ENCODE data around the gene WFIKKN1.

WFIKKN1 gene

DNA sequence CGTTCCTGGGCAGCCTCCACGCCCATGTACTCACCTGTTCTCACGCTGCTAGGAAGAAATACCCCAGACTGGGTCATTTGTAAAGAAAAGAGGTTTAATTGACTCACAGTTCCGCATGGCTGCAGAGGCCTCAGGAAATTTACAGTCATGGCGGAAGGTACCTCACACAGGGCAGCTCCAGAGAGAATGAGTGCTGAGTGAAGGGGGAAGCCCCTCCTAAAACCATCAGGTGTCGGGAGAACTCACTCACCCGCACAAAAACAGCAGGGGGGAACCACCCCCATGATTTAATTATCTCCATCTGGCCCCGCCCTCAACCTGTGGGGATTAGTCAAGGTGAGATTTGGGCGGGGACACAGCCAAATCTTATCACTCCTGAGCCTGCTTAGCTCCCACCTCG is 22.8 kb upstream of the WFIKKN1 start:
- no peak for TF ChIP-seq EZH2phosphoT487 (IDR thresholded peaks at IDR 0.05; ENCODE audit: low read depth)
- TF ChIP-seq, protein P1, sequence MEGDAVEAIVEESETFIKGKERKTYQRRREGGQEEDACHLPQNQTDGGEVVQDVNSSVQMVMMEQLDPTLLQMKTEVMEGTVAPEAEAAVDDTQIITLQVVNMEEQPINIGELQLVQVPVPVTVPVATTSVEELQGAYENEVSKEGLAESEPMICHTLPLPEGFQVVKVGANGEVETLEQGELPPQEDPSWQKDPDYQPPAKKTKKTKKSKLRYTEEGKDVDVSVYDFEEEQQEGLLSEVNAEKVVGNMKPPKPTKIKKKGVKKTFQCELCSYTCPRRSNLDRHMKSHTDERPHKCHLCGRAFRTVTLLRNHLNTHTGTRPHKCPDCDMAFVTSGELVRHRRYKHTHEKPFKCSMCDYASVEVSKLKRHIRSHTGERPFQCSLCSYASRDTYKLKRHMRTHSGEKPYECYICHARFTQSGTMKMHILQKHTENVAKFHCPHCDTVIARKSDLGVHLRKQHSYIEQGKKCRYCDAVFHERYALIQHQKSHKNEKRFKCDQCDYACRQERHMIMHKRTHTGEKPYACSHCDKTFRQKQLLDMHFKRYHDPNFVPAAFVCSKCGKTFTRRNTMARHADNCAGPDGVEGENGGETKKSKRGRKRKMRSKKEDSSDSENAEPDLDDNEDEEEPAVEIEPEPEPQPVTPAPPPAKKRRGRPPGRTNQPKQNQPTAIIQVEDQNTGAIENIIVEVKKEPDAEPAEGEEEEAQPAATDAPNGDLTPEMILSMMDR (IDR thresholded peaks at IDR 0.05; ENCODE audit: low read depth, low read length): no peak
- H3K9ac ChIP-seq (ENCODE audit: low read length): no peak overlapping the region
- H3K27me3 ChIP-seq (ENCODE audit: low read depth, low read length): no peaks in the 10 kb centered on the region
- no peak overlapping the region for H3K4me3 ChIP-seq (ENCODE audit: low read length)
- H4K20me1 ChIP-seq (ENCODE audit: insufficient read depth, low read length): no peaks in the 10 kb centered on the region
- 0 out of 2 replicates have a peak, but pooled peaks cover 2% of the 10 kb centered on the region for H3K79me2 ChIP-seq (ENCODE audit: low read length)
- H3K27ac ChIP-seq (ENCODE audit: low read length): no peak overlapping the region
- no peaks in the 10 kb centered on the region for H3K9me3 ChIP-seq (ENCODE audit: insufficient read depth, low read length)
- peaks cover 3% of the 10 kb centered on the region for H3K36me3 ChIP-seq (replicated peaks; ENCODE audit: low read depth, low read length)
- H3K4me1 ChIP-seq (ENCODE audit: low read length): peaks cover 3% of the 10 kb centered on the region; the same call in 1 of the 2 replicates
- no peak overlapping the region for H3K4me2 ChIP-seq (ENCODE audit: low read length)
- H2AFZ ChIP-seq (ENCODE audit: low read depth, low read length): no peak overlapping the region

GRCh38 chr16:609316-609715 is 21.5 kb upstream of the WFIKKN1 start:
- H3K4me1 ChIP-seq (ENCODE audit: low read length): peaks cover 3% of the 10 kb centered on the region; the same call in 1 of the 2 replicates
- no peak overlapping the region for H3K9ac ChIP-seq (ENCODE audit: low read length)
- H3K79me2 ChIP-seq (ENCODE audit: low read length): 0 out of 2 replicates have a peak, but pooled peaks cover 2% of the 10 kb centered on the region
- H3K4me2 ChIP-seq (ENCODE audit: low read length): no peak overlapping the region
- H3K27ac ChIP-seq (ENCODE audit: low read length): no peak overlapping the region
- H3K9me3 ChIP-seq (ENCODE audit: insufficient read depth, low read length): no peaks in the 10 kb centered on the region
- TF ChIP-seq, protein P1 (IDR thresholded peaks at IDR 0.05; ENCODE audit: low read depth, low read length): no peak
- TF ChIP-seq EZH2phosphoT487 (IDR thresholded peaks at IDR 0.05; ENCODE audit: low read depth): no peak
- no peak overlapping the region for H3K4me3 ChIP-seq (ENCODE audit: low read length)
- H3K36me3 ChIP-seq (replicated peaks; ENCODE audit: low read depth, low read length): peaks cover 3% of the 10 kb centered on the region
- H2AFZ ChIP-seq (ENCODE audit: low read depth, low read length): no peak overlapping the region
- no peaks in the 10 kb centered on the region for H4K20me1 ChIP-seq (ENCODE audit: insufficient read depth, low read length)
- H3K27me3 ChIP-seq (ENCODE audit: low read depth, low read length): no peaks in the 10 kb centered on the region

- Histone ChIP-seq H3K27me3 (ENCODE audit: low read depth, low read length) (no peaks in the 10 kb centered on the region), H4K20me1 (ENCODE audit: insufficient read depth, low read length) (no peaks in the 10 kb centered on the region), H3K9ac (ENCODE audit: low read length) (no peak overlapping the region), H3K27ac (ENCODE audit: low read length) (no peak overlapping the region), H2AFZ (ENCODE audit: low read depth, low read length) (no peak overlapping the region), H3K4me3 (ENCODE audit: low read length) (no peak overlapping the region), H3K4me1 (ENCODE audit: low read length) (peaks cover 3% of the 10 kb centered on the region; the same call in 1 of the 2 replicates), H3K36me3 (replicated peaks; ENCODE audit: low read depth, low read length) (peaks cover 3% of the 10 kb centered on the region), H3K9me3 (ENCODE audit: insufficient read depth, low read length) (no peaks in the 10 kb centered on the region), H3K79me2 (ENCODE audit: low read length) (0 out of 2 replicates have a peak, but pooled peaks cover 2% of the 10 kb centered on the region), H3K4me2 (ENCODE audit: low read length) (no peak overlapping the region)
- TF ChIP-seq, protein P1 (IDR thresholded peaks at IDR 0.05; ENCODE audit: low read depth, low read length): no peak
- no peak for TF ChIP-seq EZH2phosphoT487 (IDR thresholded peaks at IDR 0.05; ENCODE audit: low read depth)
Measured at GRCh38 chr16:609984-610383, 20.8 kb upstream of the WFIKKN1 start.

DNA sequence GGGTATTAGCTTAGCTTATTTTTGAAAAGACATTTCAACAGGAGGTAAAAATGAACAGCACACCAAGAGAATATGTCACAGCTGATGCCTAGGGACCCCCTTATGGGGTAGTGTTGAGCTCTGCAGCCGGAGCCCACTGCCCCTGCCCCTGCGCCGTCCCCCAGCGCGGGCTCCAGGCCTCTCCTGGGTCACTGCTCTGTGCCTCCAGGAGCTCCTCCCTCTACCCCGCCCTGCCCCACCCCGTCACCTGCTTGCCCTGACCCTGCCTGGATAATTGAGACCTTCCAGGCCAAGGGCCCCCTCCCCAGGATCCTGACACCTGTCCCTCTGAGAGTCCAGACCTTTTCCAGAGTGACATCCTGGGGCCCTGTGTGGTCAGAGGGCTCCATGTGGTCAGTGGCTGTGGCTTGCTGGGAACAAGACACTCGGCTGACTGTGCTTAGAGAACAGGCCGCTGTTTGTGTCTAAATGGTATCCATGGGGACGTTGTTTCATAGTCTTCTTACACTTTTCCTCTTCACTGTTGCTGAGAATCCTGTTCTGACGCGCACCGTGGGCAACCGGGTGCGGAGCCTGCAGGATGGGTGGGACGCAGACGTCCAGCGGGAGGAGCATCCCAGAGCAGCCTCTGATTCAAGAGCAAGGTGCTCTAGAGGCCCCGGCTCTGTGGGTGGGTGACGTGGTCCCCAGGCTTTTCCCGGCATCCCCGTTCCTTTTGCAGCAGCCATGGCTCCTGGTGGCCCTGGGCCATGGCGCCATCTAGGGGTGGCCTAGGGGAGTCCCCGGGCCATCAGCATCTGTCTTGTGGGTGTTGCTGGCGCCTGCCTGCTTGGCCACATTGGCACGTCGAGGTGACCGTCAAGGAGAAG is 20.0 kb upstream of the WFIKKN1 start:
- Histone ChIP-seq H3K4me1 (ENCODE audit: low read length) (peaks cover 3% of the 10 kb centered on the region; the same call in 1 of the 2 replicates), H3K27me3 (ENCODE audit: low read depth, low read length) (no peaks in the 10 kb centered on the region), H3K9ac (ENCODE audit: low read length) (no peak overlapping the region), H3K9me3 (ENCODE audit: insufficient read depth, low read length) (no peaks in the 10 kb centered on the region), H3K27ac (ENCODE audit: low read length) (no peak overlapping the region), H3K4me3 (ENCODE audit: low read length) (no peak overlapping the region), H2AFZ (ENCODE audit: low read depth, low read length) (no peak overlapping the region), H3K36me3 (replicated peaks; ENCODE audit: low read depth, low read length) (peaks cover 3% of the 10 kb centered on the region), H3K4me2 (ENCODE audit: low read length) (no peak overlapping the region), H4K20me1 (ENCODE audit: insufficient read depth, low read length) (no peaks in the 10 kb centered on the region), H3K79me2 (ENCODE audit: low read length) (no peaks in the 10 kb centered on the region)
- no peak for TF ChIP-seq EZH2phosphoT487 (IDR thresholded peaks at IDR 0.05; ENCODE audit: low read depth)
- TF ChIP-seq, protein P1 (IDR thresholded peaks at IDR 0.05; ENCODE audit: low read depth, low read length): peak; percentile 21; the same call in 1 of the 2 replicates
